ENCODE data around the gene OTOG.

The OTOG gene

DNA sequence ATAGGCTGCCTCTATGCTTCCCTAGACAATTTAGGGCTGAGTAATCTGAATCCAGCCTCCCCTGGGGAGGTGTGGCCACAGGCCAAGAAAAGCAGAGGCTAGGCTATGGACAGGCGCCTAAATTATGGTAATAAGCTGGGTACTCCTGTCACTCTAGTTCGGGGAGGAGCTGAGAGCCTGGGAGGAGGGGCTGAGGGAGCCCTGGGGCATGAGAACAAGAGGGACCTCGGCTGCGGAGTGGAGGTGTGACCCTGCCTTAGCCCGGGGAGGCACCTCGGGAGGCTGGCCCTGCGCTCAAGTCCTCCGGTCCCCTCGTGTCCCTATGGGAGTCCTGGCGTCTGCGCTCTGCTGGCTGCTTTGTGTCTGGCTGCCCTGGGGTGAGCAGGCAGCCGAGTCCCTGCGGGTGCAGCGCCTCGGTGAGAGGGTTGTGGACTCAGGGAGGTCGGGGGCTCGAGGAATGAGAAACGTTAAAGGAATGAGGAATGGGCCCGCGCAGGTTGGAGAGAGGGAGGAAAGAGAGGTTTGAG, at the start of gene OTOG:
OTOG (plus strand) TSS at position 209 of the 527 bp plus-strand sequence; CDS start at position 323, 114 bp downstream.
- DNase-seq (ENCODE audit: low read depth in 2 of 2) = no peak

GRCh38 chr11:17498058-17498457, 49.0 kb upstream of the OTOG start:
- no peak for DNase-seq (ENCODE audit: low read depth in 2 of 2)

- no peak for DNase-seq (ENCODE audit: low read depth in 2 of 2)
Observed at GRCh38 chr11:17498475-17498874, 48.6 kb upstream of the OTOG start.

DNA sequence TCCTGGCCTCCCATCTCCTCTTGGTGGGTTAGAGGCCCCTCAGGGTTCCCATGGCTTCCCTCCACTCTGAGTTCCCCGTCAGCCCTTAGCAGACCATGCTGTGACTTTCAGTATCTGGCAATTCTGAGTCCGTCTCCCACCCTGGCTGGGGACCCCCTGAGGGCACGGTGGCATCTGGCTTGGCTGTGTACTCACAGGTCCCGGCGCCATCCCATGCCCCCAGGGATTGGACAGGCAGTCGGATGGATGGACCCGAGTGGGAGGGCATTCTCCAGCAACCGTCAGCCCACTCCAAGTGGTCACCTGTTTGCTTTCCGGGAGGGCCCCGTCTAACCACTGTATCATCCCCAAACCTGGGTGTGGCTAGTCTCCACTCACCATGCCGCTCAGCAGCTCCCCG, 46.4 kb upstream of the OTOG start:
- DNase-seq (ENCODE audit: low read depth in 2 of 2) = no peak

- DNase-seq (ENCODE audit: low read depth in 2 of 2) = no peak
Observed at GRCh38 chr11:17502630-17503029, 44.4 kb upstream of the OTOG start.

DNA sequence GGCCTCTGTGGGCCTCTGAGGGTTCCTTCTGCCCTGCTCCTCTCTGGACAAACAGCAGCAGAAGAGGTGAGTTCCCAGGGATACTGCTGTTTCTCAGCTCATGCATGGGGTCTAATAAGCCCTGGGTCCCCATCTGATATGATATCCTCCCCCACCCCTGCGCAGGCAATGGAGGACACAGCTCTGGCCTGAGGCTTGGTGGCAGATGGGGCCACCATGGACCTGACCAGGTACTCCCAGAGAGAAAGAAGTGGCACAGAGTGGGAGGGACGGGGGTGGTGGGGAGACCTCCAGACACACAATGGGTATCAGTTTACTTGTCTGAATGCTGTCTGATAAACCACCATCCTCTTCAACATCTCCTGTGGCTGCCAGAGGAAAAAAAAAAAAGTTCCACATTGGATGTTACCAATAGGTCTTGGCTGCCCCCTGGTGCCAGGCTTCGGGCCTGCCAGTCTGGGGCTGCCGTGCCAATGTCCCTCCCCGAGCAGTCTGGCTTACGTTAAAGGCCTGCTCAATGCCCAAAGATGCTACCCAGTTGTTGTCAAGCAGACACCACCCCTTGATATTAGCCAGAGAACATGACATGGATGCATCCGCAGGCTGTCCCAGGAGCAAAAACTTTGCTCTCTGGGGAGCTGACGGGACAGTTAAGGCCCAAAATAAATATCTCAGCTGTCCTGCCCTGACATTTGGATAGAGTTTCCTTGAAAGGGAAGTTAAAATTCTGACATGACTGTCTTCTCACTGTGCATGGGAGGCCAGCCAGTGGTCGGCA, 42.5 kb upstream of the OTOG start:
- DNase-seq (ENCODE audit: low read depth in 2 of 2) = peak; percentile 49 to 56

DNA sequence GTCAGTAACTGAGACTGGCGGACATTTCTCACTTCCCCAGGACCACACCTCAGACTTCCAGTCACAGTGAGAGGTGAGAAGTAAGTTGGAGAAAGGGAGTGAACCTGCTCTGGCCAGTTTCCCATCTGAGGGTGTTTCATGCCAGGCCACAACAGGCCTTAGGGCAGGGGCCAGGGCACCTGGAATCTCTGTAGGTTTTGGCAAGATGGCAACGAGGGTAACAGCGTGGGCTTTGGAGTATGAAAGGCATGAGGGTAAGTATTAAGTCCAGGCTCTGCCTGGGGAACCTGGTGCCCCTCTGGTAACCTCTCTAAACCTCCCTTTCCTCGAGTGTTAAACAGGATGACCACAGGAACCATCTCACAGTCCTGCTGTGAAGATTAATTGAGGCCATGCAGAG, 41.9 kb upstream of the OTOG start:
- DNase-seq (ENCODE audit: low read depth in 2 of 2) = no peak

- no peak for DNase-seq (ENCODE audit: low read depth in 2 of 2)
Observed at GRCh38 chr11:17506314-17506713, 40.7 kb upstream of the OTOG start.

- no peak for DNase-seq (ENCODE audit: low read depth in 2 of 2)
Observed at GRCh38 chr11:17506942-17507341, 40.1 kb upstream of the OTOG start.

DNA sequence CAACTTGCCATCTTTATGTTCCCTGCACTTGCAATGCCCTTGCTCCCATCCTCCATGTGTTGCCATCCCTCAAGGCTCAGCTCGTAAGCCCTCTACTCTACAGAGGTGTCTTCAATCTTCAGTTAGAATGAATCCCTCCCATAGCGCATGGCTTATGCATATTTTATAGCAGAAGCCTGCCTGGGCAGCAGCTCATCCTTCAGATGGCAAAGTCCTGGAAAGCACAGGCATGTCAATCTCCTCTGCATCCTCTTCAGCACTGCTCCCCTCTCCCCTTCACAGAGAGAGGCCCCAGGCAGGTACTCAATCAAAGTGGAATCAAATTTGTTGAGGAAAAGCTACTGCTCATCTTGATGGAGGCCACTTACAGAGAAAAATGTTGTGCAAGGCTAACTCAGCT, 39.3 kb upstream of the OTOG start:
- DNase-seq (ENCODE audit: low read depth in 2 of 2) = no peak

- DNase-seq (ENCODE audit: low read depth in 2 of 2) = no peak
Observed at GRCh38 chr11:17508306-17508705, 38.8 kb upstream of the OTOG start.

DNA sequence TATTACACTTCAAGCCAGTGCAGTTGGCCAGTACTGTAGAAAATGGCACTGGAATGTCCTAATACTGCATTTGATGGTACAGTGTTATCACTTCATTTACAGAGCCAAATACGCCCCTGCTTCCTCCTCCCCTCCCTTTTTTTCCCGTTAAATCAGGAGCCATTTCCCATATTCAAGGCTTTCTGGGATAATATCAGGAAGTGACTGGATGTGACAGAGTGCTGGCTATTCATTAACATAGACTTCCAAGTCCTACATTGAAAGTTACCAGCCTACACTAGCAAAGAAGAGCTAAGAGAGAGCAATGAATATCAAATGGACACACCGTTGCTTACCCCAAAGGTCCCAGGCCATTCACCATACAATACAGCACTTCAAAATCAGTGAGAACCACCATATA, 38.3 kb upstream of the OTOG start:
- no peak for DNase-seq (ENCODE audit: low read depth in 2 of 2)

DNA sequence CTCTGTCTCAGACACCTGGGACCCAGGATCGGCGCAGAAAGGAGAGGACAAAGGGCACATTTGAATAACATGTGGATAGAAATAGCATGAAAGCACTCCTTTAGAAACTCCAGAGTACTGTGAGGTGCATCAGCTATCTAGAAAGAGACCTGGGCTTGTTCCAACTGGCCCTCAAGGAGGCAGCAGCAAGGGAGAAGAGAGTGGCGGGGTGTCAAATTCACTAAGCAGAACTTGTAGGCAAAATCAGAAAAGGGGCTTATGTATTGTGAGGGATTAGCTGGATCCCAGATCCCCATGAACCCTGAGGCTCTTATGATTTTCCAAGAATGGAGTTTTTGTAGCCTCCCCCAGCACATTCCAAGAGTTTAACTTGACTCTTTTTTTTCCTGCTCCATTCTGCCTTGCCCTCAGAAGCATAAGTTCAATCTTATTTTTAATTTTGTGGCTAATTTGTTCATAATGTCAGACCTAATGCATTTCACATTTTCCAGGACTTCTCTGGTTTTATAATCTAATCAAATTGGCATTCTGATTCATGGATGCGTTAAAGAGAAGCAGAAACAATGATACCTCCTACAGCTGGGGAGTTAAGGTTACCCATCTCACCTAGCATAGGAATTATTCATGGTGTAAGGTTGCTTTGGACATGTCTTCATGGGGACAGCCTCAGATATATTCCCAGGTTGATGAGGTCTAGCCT, 36.4 kb upstream of the OTOG start:
- DNase-seq (ENCODE audit: low read depth in 2 of 2) = no peak

GRCh38 chr11:17511571-17511970, 35.5 kb upstream of the OTOG start:
- no peak for DNase-seq (ENCODE audit: low read depth in 2 of 2)

- DNase-seq (ENCODE audit: low read depth in 2 of 2) = no peak
Observed at GRCh38 chr11:17512101-17512500, 35.0 kb upstream of the OTOG start.

DNA sequence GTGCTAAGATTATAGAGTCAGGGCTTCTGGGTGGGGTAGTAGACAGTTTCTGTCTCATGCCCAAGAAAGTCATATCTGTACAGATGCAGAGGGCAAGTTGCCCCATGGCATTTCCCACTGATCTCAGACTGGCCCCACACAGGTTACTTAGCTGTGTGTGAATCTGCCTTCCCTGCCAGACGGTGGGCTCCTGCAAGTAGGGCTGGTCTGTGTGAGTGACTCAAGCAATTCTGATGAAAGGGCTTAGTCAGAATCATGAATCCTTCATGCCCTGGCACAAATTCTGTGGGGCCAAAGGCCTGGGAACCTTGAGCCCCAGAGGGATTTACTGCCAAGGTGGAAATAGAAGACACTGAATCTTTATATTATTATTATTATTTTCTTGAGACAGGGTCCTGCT, 33.2 kb upstream of the OTOG start:
- no peak for DNase-seq (ENCODE audit: low read depth in 2 of 2)

- no peak for DNase-seq (ENCODE audit: low read depth in 2 of 2)
Observed at GRCh38 chr11:17514476-17514875, 32.6 kb upstream of the OTOG start.

DNA sequence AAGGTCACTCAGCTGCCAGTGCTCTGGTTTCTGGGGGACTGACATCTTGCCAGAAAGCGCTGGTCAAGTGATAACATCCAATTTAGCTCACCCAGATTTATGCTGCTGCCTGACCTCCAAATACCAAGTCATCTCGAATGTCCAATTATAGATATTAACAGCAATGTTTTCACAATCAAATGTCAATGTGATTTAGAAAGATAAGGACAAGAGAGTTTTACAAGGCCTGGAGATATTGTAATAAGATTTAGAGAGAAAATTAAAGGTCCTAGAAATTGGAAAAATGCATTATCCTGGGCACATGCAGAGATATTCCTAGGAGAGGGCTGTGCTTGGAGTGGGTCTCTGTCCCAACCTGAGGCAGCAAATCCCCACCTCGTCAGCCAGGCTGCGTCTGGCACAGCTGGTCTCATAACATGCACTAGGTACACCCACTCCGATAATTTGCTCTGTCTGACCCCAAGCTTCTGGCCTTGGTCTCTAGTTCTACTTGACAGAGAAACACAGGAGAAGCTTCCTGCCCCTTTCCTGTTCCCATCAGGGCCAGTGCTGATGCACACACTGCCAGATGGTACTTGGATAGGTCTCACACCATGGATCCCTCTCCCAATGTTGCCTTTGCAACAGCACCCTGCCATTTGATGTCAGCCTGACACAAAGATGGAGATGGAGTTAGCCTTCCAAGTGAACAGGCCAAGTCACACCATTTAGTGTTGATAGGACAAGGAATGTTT, 31.4 kb upstream of the OTOG start:
- DNase-seq (ENCODE audit: low read depth in 2 of 2) = no peak

- no peak for DNase-seq (ENCODE audit: low read depth in 2 of 2)
Observed at GRCh38 chr11:17516551-17517150, 30.4 kb upstream of the OTOG start.

DNA sequence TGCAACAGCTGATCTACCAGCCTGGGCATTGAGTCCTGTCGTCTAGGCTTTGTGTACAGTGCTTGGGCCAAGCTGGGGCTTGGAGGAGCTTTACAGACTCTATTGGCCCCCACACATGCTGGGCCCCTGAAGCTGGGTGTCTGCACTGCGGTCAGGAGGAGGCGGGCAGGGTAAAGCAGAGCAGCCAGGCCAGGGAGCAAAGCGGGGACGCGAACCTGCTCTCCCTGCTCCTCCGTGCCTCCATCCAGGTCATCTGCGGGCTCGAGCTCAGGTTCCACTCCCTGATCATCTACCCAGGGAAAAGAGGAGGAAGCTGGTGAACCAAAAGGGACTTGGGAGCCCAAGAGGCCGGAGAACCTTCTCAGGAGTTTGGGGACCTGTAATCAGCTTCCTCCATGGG, 29.9 kb upstream of the OTOG start:
- no peak for DNase-seq (ENCODE audit: low read depth in 2 of 2)

- no peak for DNase-seq (ENCODE audit: low read depth in 2 of 2)
Observed at GRCh38 chr11:17518366-17518765, 28.7 kb upstream of the OTOG start.

Data from activated CD8-positive, alpha-beta memory T cell treated with anti-CD3 and anti-CD28 coated beads for 4 hours (primary cell).